ENCODE results near the gene TTC21A. TPM values are rescaled to one million over a fixed set of nuclear protein-coding genes. Genes with fewer than 3 reads are reported as not detected.

Gene TTC21A
- total RNA-seq, 3 donors from 2014 or later: 5.9 to 16.1 (median 13.1) TPM

DNA sequence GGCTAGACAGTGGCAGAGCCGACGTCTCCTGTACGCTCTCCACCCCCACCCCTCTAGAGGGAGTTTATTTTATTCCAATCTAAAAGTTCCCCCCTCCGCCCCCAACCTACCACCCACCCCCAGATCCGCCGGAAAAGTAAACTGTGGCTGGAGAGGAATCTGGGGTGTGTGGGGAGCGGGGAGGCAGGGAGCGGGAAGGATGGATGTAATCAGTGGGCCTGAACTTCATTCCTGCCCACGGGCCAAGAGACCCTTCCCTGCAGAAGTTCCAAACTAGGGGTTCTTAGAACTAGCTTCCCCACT, 46.4 kb downstream of the TTC21A start:
- no peaks in the 10 kb centered on the region for H3K9me3 ChIP-seq
- H3K4me3 ChIP-seq: peak overlapping the region; percentile 89 to 99 (median 94)
- TF ChIP-seq POLR2A (IDR thresholded peaks at IDR 0.05): no peak
- TF ChIP-seq, protein P1, sequence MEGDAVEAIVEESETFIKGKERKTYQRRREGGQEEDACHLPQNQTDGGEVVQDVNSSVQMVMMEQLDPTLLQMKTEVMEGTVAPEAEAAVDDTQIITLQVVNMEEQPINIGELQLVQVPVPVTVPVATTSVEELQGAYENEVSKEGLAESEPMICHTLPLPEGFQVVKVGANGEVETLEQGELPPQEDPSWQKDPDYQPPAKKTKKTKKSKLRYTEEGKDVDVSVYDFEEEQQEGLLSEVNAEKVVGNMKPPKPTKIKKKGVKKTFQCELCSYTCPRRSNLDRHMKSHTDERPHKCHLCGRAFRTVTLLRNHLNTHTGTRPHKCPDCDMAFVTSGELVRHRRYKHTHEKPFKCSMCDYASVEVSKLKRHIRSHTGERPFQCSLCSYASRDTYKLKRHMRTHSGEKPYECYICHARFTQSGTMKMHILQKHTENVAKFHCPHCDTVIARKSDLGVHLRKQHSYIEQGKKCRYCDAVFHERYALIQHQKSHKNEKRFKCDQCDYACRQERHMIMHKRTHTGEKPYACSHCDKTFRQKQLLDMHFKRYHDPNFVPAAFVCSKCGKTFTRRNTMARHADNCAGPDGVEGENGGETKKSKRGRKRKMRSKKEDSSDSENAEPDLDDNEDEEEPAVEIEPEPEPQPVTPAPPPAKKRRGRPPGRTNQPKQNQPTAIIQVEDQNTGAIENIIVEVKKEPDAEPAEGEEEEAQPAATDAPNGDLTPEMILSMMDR (IDR thresholded peaks at IDR 0.05): no peak
- no peaks in the 10 kb centered on the region for H3K27me3 ChIP-seq
- peak overlapping the region; percentile 100 for H3K27ac ChIP-seq
- peaks cover 9 to 22% of the 10 kb centered on the region in 2 donors for H3K4me1 ChIP-seq
- no peak for DNase-seq (ENCODE audit: low spot score in 2 of 2)
- no peaks in the 10 kb centered on the region for H3K36me3 ChIP-seq
- intact Hi-C loops (cut with DNase I; ENCODE audit: low total_unique reads): no loop called here

DNA sequence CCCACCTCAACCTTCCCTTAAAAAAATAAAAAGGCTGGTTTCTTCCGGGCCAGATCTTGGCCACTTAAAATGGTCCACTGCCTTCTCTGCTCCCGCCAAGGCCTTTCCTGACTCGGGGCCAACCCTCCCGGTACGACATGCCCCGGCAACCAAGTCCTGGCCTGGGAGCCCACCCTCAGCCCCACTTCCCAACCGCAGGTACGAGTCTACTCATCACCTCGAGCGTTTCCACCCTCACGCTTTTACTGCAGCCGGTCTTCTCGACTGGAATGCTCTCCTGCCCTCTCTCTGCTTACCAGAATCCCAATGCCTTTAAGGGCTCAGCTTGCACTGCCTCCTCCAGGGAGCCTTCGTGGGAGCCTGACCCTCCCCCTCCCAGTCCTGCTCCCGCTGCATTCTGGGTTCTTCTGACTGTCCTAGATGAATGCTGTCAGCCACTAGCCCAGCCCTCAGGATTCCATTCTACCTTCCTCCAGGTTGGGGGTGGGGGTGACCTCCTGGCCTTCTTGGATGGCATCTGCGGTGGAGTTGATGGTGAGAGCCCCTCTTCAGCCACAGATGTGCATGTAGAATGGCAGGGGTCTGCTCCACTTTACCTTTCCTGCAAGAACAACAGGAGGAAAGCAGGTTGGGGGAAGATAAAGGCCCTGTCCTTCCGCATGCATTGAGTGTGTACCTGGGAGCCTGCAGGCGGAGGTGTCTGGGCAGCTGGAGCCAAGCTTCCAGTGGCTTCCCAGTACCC, 47.0 kb downstream of the TTC21A start:
- intact Hi-C loops (cut with DNase I; ENCODE audit: low total_unique reads): no loop called here
- peak in 1 of 2 donors; percentile 59 for DNase-seq (ENCODE audit: low spot score in 2 of 2)
- Histone ChIP-seq H3K27me3 (no peaks in the 10 kb centered on the region), H3K4me1 (peaks cover 9 to 17% of the 10 kb centered on the region in 2 donors), H3K4me3 (peak overlapping the region in 2 of 3 donors; percentile 89 to 99), H3K9me3 (no peaks in the 10 kb centered on the region), H3K27ac (peak overlapping the region; percentile 100), H3K36me3 (no peaks in the 10 kb centered on the region)
- TF ChIP-seq, protein P1 (IDR thresholded peaks at IDR 0.05): no peak
- TF ChIP-seq POLR2AphosphoS5 (IDR thresholded peaks at IDR 0.05) (no peak), POLR2A (IDR thresholded peaks at IDR 0.05) (no peak)

DNA sequence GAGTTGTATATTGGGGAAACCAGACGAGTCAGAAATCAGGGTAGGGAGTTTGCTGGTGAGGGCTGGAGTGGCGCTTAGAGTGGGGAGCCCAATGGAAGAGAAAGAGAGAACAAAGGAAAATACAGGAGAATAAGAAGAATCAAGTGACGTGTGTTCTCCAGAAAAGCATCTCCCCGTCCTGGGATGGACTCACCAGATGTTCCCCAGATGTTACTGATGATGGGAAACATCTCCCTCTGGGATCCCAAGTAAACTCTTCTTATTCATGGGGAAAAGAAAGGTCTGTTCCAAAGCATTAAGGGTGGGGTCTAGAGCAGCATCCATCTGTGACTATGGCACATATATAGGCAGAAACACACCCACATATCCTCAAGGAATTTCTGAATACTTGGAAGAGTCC, 48.9 kb downstream of the TTC21A start:
- TF ChIP-seq POLR2A (IDR thresholded peaks at IDR 0.05): no peak
- TF ChIP-seq POLR2AphosphoS5 (IDR thresholded peaks at IDR 0.05): no peak
- TF ChIP-seq, protein P1 (IDR thresholded peaks at IDR 0.05): no peak
- H3K9me3 ChIP-seq: no peaks in the 10 kb centered on the region
- peak overlapping the region in 1 of 2 donors; percentile 59 for H3K27ac ChIP-seq
- H3K4me1 ChIP-seq: no peaks in the 10 kb centered on the region
- DNase-seq (ENCODE audit: low spot score in 2 of 2): no peak
- intact Hi-C loops (cut with DNase I; ENCODE audit: low total_unique reads): no loop called here
- no peak overlapping the region for H3K4me3 ChIP-seq
- H3K27me3 ChIP-seq: no peaks in the 10 kb centered on the region
- H3K36me3 ChIP-seq: no peaks in the 10 kb centered on the region

DNA sequence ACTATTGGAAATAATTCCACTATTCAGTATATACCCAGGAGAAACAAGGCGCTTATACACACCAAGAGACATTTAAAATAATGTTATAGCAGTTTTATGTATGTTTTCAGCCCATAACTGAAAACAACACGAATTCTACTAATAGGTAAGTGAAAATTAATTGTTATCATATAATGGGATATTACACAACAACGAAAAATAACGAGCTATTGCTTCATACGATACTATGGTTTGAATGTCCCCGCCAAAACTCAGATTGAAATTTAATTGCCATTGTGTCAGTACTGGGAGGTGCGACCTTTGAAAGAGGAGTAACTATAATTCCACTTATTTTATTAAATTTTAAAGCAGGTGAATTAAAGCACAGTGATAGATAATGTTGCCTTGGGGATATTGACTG, 49.9 kb downstream of the TTC21A start:
- Histone ChIP-seq H3K9me3 (no peaks in the 10 kb centered on the region), H3K4me1 (no peaks in the 10 kb centered on the region), H3K36me3 (no peaks in the 10 kb centered on the region), H3K4me3 (no peak overlapping the region), H3K27ac (no peak overlapping the region), H3K27me3 (no peaks in the 10 kb centered on the region)
- no peak for DNase-seq (ENCODE audit: low spot score in 2 of 2)
- intact Hi-C loops (cut with DNase I; ENCODE audit: low total_unique reads): no loop called here
- TF ChIP-seq POLR2A (IDR thresholded peaks at IDR 0.05) (no peak), POLR2AphosphoS5 (IDR thresholded peaks at IDR 0.05) (no peak)

DNA sequence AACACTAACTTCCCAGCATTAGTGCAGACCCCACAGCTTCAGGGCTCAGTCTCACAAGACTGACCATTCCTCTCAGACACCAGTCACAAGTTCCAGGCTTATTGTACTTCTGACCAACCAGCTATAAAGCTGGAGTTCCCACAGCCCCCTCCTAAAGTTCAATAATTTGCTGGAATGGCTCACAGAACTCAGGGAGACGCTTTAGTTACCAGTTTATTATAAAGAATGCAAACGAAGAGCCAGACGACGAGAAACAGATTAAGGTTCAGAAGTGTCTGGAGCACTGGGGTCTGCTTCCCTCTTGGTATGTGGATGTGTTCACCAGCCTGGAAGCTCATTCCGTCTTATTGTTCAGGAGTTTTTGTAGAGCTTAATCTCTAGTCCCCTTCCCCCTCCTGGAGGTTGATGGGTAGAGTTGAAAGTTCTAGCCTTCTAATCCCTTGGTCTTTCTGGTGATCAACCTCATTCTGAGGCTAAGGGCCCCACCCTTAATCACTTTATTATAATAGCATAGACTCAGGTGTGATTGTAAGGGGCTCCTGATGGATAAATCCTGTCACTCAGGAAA, 50.8 kb downstream of the TTC21A start:
- no peak for DNase-seq (ENCODE audit: low spot score in 2 of 2)
- Histone ChIP-seq H3K27me3 (no peaks in the 10 kb centered on the region), H3K4me1 (no peaks in the 10 kb centered on the region), H3K27ac (no peak overlapping the region), H3K36me3 (no peaks in the 10 kb centered on the region), H3K9me3 (no peaks in the 10 kb centered on the region), H3K4me3 (no peak overlapping the region)
- TF ChIP-seq, protein P1 (IDR thresholded peaks at IDR 0.05): no peak
- TF ChIP-seq POLR2AphosphoS5 (IDR thresholded peaks at IDR 0.05) (no peak), POLR2A (IDR thresholded peaks at IDR 0.05) (no peak)
- intact Hi-C loops (cut with DNase I; ENCODE audit: low total_unique reads): no loop called here

All from breast epithelium (tissue), 4 donors.